ENCODE results near the gene NFATC2IP.
A peak's percentile ranks its signal among the peaks of the same experiment; 100 is the strongest.
"Not testable (repeated sequence)": the region's sequence is repeated elsewhere in the genome, so short reads cannot be mapped to it uniquely, and the experiment has no call there.

Gene NFATC2IP

DNA sequence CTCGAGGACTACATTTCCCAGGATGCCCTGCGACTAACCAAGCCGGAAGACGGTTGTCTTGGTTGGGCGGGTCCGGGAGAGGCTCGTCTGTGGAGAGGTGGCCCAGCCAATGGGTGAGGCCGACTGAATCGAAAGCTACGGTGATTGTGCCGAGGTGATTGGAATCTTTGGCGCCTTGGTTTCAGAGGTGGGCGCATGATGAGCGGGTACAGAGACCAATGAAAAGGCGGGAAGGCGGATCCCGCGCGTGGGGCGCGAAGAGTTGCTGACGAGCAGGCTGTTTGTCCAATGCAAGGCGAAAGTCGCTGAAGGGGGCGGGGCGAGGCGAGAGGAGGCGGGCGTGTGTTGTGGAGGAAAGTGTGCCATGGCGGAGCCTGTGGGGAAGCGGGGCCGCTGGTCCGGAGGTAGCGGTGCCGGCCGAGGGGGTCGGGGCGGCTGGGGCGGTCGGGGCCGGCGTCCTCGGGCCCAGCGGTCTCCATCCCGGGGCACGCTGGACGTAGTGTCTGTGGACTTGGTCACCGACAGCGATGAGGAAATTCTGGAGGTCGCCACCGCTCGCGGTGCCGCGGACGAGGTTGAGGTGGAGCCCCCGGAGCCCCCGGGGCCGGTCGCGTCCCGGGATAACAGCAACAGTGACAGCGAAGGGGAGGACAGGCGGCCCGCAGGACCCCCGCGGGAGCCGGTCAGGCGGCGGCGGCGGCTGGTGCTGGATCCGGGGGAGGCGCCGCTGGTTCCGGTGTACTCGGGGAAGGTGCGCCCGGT, at the start of gene NFATC2IP:
TSS of gene NFATC2IP (plus strand) at position 290 of the 762 bp plus-strand sequence. CDS start at position 365, 75 bp downstream.
- DNase-seq: peak; percentile 99

- DNase-seq: no peak
Measured at GRCh38 chr16:28901862-28902261, 48.9 kb upstream of the NFATC2IP start.

- no peak for DNase-seq
Measured at GRCh38 chr16:28902909-28903308, 47.8 kb upstream of the NFATC2IP start.

DNA sequence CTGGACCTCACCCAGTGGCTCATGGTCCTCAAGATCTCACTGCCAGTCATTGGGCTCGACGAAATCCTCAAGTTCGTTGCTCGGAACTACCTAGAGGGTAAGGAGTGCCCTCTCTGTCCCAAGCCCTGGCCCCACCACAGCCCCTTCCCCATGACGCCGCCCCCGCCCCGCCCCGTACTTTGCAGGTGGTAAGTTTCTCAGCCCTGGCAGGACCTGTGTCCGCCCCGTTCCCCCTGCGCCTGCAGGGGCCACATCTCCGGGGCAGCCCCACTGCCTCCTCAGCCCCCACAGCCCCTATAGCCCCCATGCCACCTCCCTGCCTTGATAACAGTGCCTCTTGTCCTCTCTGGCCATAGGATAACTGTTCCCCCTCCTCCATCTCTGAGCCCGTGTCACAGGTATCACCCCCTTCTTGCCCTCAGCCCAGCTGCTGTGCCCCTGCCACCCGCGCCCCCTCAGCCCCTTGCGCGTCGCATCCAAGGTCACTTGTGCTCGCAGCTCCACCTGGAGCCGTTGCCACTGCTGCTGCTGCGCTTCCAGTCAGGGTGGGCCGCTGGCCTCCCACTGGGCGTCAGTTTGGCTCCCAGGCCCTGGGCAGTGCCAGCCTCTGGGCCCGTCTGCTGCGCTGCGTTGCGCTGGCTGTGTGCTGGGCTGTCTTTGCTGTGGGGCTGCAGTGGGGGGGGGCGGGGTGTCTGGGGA, 47.2 kb upstream of the NFATC2IP start:
- no peak for DNase-seq

DNA sequence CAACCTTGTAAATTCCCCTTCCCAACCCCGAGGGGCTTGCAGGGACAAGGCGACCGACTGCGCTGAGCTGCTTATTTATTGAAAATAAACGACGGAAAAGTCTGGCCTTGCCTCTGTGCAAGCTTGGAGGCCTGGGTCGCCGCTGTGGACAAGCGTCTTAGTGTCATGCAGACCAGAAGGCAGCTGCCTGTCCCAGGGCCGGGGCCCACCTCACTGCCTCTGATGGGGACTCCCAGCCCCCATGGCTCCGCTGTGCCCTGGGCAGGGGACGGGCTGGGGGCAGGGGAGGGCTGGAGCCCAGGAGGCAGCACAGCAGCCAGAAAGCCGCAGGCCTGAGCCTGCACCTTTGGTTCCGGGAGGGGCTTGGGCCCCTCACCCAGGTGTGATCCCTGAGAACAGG, 46.4 kb upstream of the NFATC2IP start:
- no peak for DNase-seq

GRCh38 chr16:28904828-28905227, 45.9 kb upstream of the NFATC2IP start:
- no peak for DNase-seq

DNA sequence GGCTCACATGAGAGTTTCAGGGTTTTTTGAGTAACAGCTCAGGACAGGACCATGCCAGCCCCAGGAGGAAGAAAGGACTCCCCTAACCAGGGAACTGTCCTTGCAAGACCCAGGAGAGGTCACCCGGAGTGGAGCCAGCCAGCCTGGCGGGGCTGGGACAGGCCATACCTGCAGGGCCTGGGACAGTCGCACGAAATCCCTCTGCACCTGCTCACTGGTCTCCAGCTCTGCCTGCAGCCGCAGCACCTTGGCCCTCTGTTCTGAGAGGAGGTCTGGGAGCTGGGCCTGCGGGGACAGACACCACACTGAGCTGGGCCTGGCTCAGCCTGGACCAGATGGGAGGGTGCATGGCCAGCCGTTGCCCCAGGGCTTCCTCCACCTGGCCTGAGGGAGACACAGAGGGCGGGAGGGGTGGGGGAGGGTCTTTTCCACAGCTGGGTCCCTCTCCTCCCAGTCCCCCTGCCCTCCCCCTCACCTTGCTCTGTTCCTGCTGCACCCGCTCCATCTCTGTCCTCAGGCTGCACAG, 45.4 kb upstream of the NFATC2IP start:
- no peak for DNase-seq

- no peak for DNase-seq
Measured at GRCh38 chr16:28905800-28906372, 44.9 kb upstream of the NFATC2IP start.

DNA sequence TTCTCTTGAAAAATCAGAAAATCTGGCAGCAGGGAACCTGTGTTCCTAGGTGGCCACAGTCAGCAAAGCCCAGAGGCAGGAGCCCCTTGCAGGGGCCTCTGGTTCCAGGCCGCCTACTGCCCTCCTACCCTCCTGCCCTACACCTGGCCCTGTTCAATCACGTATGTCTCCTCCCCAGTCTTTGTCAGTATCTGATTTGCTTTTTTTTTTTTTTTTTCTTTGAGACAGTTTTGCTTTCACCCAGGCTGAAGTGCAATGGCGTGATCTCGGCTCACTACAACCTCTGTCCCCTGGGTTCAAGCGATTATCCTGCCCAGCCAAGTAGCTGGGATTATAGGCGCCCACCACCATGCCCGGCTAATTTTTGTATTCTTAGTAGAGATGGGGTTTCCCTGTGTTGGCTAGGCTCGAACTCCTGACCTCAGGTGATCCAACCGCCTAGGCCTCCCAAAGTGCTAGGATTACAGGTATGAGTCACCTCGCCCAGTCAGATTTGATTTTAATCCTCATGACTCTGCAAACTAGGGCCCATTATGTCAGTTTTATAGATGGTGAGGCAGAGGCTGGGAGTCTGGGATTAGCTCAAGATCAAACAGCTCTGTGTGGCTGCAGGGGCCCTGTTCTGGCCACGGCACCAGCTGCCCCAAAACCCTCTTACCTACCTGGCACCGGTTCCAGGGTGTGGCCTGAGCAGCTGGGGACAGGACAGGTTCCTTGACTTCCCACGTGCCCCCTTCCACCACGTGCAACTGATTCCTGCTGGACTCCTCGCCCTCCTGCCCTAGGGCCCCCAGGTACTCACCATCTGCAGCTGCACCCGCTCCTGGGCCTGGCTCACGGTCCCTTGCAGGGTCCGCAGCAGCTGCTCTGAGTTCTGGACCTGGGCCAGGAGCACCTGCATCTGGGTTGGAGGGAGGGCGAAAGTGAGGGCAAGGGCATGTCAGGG, 40.4 kb upstream of the NFATC2IP start:
- DNase-seq: no peak

- no peak for DNase-seq
Measured at GRCh38 chr16:28912558-28912957, 38.2 kb upstream of the NFATC2IP start.

GRCh38 chr16:28913946-28914724, 36.6 kb upstream of the NFATC2IP start:
- no peak for DNase-seq

DNA sequence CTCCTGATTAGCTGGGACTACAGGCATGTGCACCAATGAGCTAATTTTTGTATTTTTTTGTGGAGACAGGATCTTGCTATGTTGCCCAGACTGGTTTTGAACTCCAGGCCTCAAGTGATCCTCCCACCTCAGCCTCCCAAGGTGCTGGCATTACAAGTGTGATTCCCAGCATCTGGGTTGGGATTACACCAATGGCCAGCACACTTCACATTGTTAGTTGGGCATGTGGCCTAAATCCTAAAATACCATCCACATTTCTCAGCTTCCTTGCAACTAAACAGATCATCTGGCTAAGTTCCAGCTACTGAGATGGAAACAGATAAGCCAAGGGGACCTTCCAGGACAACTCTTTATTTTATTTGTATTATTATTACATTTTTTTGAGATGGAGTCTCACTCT, 35.6 kb upstream of the NFATC2IP start:
- DNase-seq: no peak

DNA sequence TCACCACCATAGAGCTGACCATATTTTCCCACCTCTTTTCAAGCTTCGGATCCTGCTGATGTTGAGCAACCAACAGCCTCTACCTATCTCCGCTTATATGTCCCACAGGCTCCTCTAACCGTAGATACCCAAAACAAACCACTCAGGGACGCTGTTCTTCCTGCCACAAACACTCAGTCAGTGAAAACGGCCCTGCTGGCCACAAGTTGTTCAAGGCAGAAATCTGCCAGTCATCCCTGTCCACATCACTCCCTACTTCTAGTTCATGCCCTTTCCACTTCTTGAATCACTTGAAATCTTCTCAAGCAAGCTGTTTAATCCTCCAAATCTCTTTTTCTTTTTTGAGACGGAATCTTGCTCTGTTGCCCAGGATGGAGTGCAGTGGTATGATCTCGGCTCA, 33.6 kb upstream of the NFATC2IP start:
- no peak for DNase-seq

GRCh38 chr16:28918698-28919097, 32.0 kb upstream of the NFATC2IP start:
- DNase-seq: no peak

DNA sequence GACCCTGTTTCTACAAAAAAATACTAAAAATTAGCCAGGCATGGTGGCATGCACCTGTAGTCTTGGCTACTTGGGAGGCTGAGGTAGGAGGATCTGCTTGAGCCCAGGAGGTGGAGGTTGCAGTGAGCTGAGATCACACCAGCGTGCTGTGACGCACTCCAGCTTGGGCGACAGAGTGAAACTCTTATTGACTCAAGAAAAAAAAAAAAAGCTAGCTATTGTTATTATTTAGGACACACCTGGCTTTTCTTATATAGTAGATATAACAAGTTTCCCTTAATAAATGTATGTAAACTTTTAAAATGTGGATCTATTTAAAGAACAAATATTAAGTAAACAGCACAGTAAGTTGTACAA, 27.5 kb upstream of the NFATC2IP start:
- no peak for DNase-seq

DNA sequence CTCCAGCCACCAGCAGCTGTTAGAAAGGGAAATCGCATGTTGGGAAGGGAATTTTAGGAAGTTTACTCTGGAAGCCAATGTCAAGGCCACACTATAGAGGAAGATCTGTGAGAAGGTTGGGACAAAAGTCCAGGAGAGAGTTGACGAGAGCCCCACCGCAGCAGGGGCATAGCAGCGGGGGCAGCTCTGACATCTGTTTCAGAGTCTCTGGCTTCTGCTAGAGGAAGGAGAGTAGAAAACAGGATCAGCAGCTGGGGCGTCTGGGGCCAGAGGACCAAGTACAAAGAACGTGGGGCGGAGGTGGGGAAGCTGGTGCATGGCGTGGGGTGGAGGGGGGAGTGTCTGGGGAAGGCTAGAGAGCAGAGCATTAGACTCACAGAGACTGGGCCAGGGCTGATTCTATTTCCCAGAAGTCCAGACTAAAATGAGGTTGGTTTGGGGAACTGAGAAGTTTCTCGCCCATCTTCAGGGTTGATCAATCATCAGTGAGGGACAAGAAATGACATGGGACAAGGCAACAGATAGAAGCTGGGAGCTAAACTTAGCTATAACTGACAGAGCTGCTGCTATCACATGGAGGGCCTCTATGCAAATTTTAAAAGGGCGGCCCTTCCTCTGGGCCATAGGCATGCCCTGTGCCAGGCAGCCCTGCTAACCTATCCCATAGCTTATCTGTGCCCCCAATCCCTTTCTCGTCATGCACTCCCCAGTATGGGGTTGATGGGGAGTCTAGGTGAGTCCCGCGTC, 26.9 kb upstream of the NFATC2IP start:
- DNase-seq: no peak

- no peak for DNase-seq
Measured at GRCh38 chr16:28924399-28924761, 26.4 kb upstream of the NFATC2IP start.

DNA sequence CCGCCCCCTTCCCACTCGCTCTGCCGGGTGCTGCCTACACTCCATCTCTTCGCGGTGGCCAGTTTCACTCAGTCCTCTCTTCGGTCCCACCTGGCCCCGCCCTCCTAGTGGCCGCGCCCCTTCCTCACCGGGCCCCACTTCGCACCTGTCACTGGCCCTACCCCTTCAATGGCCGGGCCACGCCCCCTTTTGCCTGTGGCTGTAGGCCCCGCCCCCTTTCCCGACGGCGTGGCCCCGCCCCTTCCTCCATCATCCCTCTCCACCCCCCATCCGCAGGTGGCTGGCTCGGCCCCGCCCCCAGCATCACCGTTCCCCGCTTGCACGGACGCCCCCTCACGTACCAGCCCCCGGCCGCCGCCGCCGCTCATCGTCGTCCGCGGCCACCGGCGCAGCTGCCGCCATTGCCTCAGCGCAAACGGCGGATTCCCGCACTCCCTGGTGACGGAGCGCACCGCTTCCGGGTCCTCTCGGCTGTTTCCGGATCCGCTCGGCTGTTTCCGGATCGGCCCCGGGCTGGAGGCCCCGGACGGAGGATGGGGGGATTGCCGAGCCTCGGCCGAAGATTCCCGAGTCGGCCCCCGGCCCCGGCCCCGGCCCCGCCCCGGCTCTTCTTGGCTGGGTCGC, 25.9 kb upstream of the NFATC2IP start, which contains the start of gene RABEP2:
TSS of gene RABEP2 (minus strand) at position 477 of the 624 bp plus-strand sequence. CDS start at position 402, 75 bp downstream.
- peak; percentile 92 for DNase-seq

DNA sequence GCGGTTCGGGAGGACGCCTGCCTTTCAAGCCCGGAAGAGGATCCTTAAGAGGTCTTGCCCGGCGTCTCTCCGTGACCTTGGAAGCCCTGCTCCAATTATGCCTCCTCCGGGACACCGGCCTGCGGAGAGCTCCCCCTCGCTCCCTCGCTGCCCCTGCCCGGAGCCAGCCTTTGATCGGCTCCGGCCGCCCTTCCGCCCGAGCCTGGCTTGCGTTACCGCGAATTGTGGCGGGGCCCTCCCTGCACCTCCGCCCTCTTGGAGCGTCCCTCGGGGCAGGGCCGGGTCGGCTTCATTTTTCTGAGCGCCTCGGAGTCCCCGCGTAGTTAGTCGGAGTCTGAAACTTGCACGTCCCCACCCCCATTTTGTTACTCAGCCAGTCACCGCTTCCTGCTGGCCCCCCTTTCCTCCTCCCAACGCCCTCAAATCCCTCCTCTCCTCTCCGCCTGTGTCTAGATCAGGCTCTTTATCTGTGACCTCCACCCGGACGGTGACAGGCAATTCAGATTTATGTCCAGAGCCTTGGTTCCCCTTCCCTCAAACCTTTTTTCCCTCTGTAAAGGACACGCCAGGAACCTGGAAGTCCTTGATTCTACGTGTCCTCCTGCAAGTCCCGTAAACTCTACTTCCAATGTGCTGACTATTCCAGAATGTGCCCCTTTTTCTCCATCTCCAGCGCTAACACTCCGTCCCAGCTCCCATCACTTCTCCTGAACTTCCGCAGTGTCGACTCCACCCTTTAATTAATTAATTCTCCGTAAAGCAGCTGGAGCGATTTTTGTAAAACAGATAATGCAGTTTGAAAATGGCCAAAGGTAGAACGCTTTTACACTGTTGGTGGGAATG, 25.1 kb upstream of the NFATC2IP start:
- DNase-seq: peak; percentile 80

GRCh38 chr16:28926284-28926683, 24.5 kb upstream of the NFATC2IP start:
- DNase-seq: not testable (repeated sequence)

All from NK-92 treated with Interleukin-12 subunit alpha and Interleukin-12 subunit beta, amount 100 ng/mL, for 24 hours (cell line).